ENCODE results near the gene SAMM50.

DNA sequence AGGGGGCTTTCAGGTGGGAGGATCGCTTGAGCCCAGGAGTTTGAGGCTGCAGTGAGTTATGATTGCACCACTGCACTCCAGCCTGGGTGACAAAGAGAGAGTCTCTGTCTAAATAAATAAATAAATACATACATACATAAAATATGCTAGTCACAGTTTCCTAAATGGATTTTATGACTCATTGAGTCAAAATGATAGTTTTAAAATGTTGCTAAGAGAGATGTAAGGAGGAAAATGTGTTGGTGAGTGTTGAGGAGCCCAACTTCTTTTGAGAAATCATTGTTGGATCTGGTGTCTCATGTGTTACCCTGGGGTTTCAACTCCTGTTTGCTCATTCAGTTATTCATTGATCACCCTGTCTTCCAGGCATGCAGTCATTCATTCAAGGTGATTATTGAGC is 89.9 kb downstream of the SAMM50 start:
- no peak for TF ChIP-seq CREB1 (IDR thresholded peaks at IDR 0.05; ENCODE audit: low read depth)
- TF ChIP-seq, protein P1, sequence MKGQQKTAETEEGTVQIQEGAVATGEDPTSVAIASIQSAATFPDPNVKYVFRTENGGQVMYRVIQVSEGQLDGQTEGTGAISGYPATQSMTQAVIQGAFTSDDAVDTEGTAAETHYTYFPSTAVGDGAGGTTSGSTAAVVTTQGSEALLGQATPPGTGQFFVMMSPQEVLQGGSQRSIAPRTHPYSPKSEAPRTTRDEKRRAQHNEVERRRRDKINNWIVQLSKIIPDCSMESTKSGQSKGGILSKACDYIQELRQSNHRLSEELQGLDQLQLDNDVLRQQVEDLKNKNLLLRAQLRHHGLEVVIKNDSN (IDR thresholded peaks at IDR 0.05): no peak
- TF ChIP-seq, protein P2, sequence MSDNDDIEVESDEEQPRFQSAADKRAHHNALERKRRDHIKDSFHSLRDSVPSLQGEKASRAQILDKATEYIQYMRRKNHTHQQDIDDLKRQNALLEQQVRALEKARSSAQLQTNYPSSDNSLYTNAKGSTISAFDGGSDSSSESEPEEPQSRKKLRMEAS (IDR thresholded peaks at IDR 0.05): no peak

All from Ishikawa (cell line).